ENCODE data around the gene HNRNPH2.

The HNRNPH2 gene

DNA sequence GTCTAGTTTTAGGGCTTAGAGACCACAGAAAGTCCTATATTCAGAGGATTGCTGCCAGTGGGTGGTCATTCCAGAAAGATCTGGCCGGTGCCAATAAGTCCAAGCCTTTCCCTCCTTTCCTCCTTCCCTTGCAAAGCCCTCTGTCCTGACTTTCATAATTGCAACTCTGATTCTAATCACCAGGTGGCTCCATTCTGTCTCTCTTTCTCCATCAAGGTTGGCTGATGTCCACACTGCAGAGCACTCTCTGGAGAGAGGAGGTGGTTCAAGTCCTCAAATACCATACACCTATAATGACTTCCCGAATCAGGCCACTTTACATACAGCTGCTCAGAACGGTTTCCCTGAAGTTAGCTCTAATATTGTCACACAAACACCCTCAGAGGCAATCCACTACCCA is 54.9 kb downstream of the HNRNPH2 start:
- no peak for DNase-seq (ENCODE audit: low spot score)
- no peak for TF ChIP-seq CTCF (IDR thresholded peaks at IDR 0.05; ENCODE audit: extremely low read depth, missing control alignments)
